Sigmoid colon (tissue), 7 donors: ENCODE results near the gene GALNT17. TPM values are rescaled to one million over a fixed set of nuclear protein-coding genes. Genes with fewer than 3 reads are reported as not detected.
A peak's percentile ranks its signal among the peaks of the same experiment; 100 is the strongest.
"Not testable (repeated sequence)": the region's sequence is repeated elsewhere in the genome, so short reads cannot be mapped to it uniquely, and the experiment has no call there.

Experiments
- DNase-seq: peaks from one replicate; pipeline ENCODE4 v3.0.0-alpha.2; 2019
- H3K27ac ChIP-seq, 4 donors: fragments of 200-600 bp; sonication (generic); one replicate each; pipeline ENCODE4 v1.5.1; 2016 to 2019; ENCODE audit warnings: mild to moderate bottlenecking in 1 of 4
- H3K27me3 ChIP-seq, 3 donors: fragments of 200-600 bp; sonication (generic); one replicate each; pipeline ENCODE4 v1.5.1; 2019; ENCODE audit warnings: mild to moderate bottlenecking in 1 of 3
- H3K36me3 ChIP-seq, 4 donors: fragments of 200-600 bp; sonication (generic); one replicate each; pipeline ENCODE4 v1.5.1; 2016 to 2019
- H3K4me1 ChIP-seq, 4 donors: fragments of 200-600 bp; sonication (generic); one replicate each; pipeline ENCODE4 v1.5.1; 2017 to 2019
- H3K4me3 ChIP-seq, 4 donors: fragments of 200-600 bp; sonication (generic); one replicate each; pipeline ENCODE4 v1.5.1; 2017 to 2019; ENCODE audit warnings: mild to moderate bottlenecking in 2 of 4, moderate library complexity in 1 of 4
- H3K9me3 ChIP-seq, 4 donors: fragments of 200-600 bp in 3 of 4; sonication (generic) in 3 of 4; one replicate each; pipeline versions ENCODE4 v1.5.1 to v1.6.1; 2013 to 2019
- EP300 ChIP-seq, 4 donors: sonication (generic); formaldehyde crosslinking; IDR thresholded peaks; one replicate each; pipeline ENCODE4 v1.6.1; 2017; ENCODE audit warnings: antibody characterized with exemption in 4 of 4
- POLR2A ChIP-seq, 2 donors: fragments of 450-650 bp; IDR thresholded peaks; one replicate each; pipeline ENCODE4 v1.6.1; 2016; ENCODE audit warnings: antibody characterized with exemption in 2 of 2, mild to moderate bottlenecking in 2 of 2, moderate library complexity in 2 of 2
- POLR2AphosphoS5 ChIP-seq, 4 donors: sonication (generic); formaldehyde crosslinking; IDR thresholded peaks; one replicate each; pipeline ENCODE4 v1.6.1; 2017; ENCODE audit warnings: antibody characterized with exemption in 4 of 4
- WGBS, 2 donors: extraction: QIAGEN DNeasy Blood & Tissue Kit; methylation state at CpG; one replicate each; pipeline ENCODE4 v1.1.7; 2013; 5-methylcytosine and 5-hydroxymethylcytosine counted together
- intact Hi-C: fragments of 100-400 bp; cut with DNase I; formaldehyde crosslinking; loops from one replicate; pipeline ENCODE4 v1.15.1; 2023
- polyA plus RNA-seq, 3 donors: library from polyadenylated mRNA; stranded (reverse); fragments of 200-250 nt; gene quantifications; one replicate each; pipeline ENCODE4 v1.2.3, GENCODE V29; 2013
- total RNA-seq, 4 donors: library from RNA; depleted of rRNA; stranded (reverse); fragments of >200 nt; gene quantifications; one replicate each; pipeline ENCODE4 v1.1.0, GENCODE V29; 2016
- TF ChIP-seq, protein P1 (sequence below), 4 experiments: fragments of 450-650 bp in 3 of 4; fragments of 200-600 bp in 1 of 4; IDR thresholded peaks; one replicate each; pipeline ENCODE4 v1.5.1; 2016 to 2019; ENCODE audit warnings: antibody characterized with exemption in 4 of 4, mild to moderate bottlenecking in 3 of 4, moderate library complexity in 2 of 4
- donor health status: healthy with polysubstance abuse.
- donor health status: Bipolar disorder and iron deficiency.
- donor health status: healthy.

GALNT17 gene
- total and polyA plus RNA-seq, 7 donors: 1.8 to 45.4 (median 15.1) TPM; not detected in 1

DNA sequence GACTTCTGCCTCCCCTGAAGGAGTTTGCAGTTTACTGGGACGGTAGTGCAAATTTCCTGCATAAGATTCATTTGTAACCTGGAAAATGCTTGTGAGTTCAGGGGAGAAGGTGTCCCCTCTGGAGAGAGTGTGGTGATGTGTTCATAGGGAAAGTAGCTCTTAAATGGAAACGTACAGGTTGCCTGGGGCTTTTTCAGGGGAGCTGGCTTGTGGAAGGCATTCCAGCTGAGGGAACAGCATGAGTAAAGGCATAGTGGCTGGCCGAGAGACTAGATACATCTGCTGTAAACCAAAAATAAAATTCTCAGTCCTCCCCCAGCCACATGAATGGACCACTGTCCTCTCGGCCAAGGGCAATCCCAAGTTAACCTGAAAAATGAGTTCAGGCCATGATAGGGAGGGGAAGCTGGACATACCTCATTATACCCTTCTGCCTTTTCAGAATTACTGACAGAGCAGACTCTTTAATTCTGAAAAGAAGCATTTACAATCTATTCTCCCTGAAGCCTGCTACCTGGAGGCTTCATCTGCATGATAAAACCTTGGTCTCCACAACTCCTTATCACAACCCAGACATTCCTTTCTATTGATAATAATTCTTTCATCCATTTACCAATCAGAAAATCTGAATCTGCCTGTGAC lies 123.7 kb downstream of the GALNT17 start:
- H3K4me3 ChIP-seq: no peak overlapping the region
- H3K9me3 ChIP-seq: no peaks in the 10 kb centered on the region
- no peaks in the 10 kb centered on the region for H3K27me3 ChIP-seq
- intact Hi-C loops: no loop called here
- WGBS, 2 donors: 81 to 83% methylated on average over 4 of the region's 4 CpGs
- H3K4me1 ChIP-seq: no peaks in the 10 kb centered on the region
- DNase-seq: no peak
- H3K36me3 ChIP-seq: no peaks in the 10 kb centered on the region
- no peak overlapping the region for H3K27ac ChIP-seq
- no peak for TF ChIP-seq EP300 (IDR thresholded peaks at IDR 0.05)
- no peak for TF ChIP-seq POLR2AphosphoS5 (IDR thresholded peaks at IDR 0.05)
- TF ChIP-seq POLR2A (IDR thresholded peaks at IDR 0.05): no peak
- TF ChIP-seq, protein P1, sequence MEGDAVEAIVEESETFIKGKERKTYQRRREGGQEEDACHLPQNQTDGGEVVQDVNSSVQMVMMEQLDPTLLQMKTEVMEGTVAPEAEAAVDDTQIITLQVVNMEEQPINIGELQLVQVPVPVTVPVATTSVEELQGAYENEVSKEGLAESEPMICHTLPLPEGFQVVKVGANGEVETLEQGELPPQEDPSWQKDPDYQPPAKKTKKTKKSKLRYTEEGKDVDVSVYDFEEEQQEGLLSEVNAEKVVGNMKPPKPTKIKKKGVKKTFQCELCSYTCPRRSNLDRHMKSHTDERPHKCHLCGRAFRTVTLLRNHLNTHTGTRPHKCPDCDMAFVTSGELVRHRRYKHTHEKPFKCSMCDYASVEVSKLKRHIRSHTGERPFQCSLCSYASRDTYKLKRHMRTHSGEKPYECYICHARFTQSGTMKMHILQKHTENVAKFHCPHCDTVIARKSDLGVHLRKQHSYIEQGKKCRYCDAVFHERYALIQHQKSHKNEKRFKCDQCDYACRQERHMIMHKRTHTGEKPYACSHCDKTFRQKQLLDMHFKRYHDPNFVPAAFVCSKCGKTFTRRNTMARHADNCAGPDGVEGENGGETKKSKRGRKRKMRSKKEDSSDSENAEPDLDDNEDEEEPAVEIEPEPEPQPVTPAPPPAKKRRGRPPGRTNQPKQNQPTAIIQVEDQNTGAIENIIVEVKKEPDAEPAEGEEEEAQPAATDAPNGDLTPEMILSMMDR (IDR thresholded peaks at IDR 0.05): no peak

DNA sequence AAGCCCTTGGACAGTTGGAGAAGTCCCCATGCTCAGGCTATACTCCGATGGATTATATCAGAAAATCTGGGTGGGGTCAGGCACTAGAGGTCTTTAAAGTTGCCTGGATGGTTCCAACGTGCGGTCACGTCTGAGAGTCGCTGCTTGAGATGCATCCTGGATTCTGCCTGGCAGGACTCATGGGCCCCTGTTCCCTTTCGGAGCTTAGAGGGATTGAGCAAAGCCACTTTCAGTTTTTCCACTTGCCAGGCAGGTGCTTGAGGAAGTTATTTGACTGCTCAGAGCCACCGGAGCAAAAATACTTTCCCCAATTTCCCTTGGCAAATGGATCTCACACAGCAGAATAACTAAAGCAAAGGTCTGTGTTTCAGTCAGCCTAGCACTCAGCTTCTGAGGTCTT lies 129.1 kb downstream of the GALNT17 start:
- Histone ChIP-seq H3K4me1 (no peaks in the 10 kb centered on the region), H3K4me3 (no peak overlapping the region), H3K36me3 (no peaks in the 10 kb centered on the region), H3K27me3 (no peaks in the 10 kb centered on the region), H3K9me3 (peaks cover 4 to 9% (median 7%) of the 10 kb centered on the region in 4 donors), H3K27ac (no peak overlapping the region)
- WGBS, 2 donors: 90% methylated on average over 7 of the region's 7 CpGs
- no peak for TF ChIP-seq POLR2AphosphoS5 (IDR thresholded peaks at IDR 0.05)
- no peak for TF ChIP-seq EP300 (IDR thresholded peaks at IDR 0.05)
- intact Hi-C loops: no loop called here
- no peak for DNase-seq

DNA sequence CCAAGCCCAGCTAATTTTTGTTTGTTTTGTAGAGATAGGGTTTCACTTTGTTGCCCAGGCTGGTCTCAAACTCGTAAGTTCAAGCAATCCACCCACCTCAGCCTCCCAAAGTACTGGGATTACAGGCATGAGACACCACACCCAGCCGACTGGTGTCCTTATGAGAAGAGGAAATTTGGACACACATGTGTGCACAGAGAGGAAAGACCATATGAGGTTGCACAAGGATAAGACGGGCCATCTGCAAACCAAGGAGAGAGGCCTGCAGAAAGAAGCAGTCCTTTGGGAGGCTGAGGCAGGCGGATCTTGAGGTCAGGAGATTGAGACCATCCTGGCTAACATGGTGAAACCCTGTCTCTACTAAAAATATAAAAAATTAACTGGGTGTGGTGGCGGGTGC lies 130.9 kb downstream of the GALNT17 start:
- intact Hi-C loops, H3K27me3 ChIP-seq, H3K27ac ChIP-seq, H3K4me3 ChIP-seq, DNase-seq, H3K36me3 ChIP-seq: not testable (repeated sequence)
- Histone ChIP-seq H3K9me3 (peaks cover 4 to 10% (median 7%) of the 10 kb centered on the region in 4 donors), H3K4me1 (peaks cover 0 to 16% (median 15%) of the 10 kb centered on the region in 4 donors)
- WGBS, 2 donors: 81 to 88% methylated on average over 5 of the region's 5 CpGs

DNA sequence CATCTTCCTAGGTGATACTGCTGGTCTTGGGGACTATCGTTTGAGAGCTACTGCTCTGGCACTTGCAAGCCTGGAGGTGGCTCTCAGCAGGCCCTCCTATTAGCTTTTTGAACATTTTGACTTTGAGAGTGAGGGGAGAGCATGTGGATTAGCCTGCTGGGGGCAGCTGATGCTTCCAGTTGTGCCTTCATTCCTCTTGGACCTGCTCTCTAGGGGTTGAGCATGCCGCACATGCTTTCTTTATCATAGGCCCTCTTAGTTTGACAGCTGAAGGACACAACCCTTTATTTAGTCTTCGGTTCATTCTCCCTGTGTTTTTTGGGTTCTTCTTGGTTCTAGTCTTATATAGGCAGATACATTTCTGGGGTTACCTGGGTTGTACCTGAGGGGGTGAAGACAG lies 132.1 kb downstream of the GALNT17 start:
- H3K4me3 ChIP-seq: no peak overlapping the region
- intact Hi-C loops: no loop called here
- H3K4me1 ChIP-seq: peaks cover 0 to 27% (median 21%) of the 10 kb centered on the region in 4 donors
- H3K27ac ChIP-seq: no peak overlapping the region
- H3K9me3 ChIP-seq: peaks cover 4 to 10% (median 7%) of the 10 kb centered on the region in 4 donors
- H3K36me3 ChIP-seq: no peaks in the 10 kb centered on the region
- TF ChIP-seq, protein P1 (IDR thresholded peaks at IDR 0.05): no peak
- H3K27me3 ChIP-seq: no peaks in the 10 kb centered on the region
- WGBS, 2 donors: 92 to 93% methylated on average over 3 of the region's 3 CpGs
- no peak for DNase-seq

DNA sequence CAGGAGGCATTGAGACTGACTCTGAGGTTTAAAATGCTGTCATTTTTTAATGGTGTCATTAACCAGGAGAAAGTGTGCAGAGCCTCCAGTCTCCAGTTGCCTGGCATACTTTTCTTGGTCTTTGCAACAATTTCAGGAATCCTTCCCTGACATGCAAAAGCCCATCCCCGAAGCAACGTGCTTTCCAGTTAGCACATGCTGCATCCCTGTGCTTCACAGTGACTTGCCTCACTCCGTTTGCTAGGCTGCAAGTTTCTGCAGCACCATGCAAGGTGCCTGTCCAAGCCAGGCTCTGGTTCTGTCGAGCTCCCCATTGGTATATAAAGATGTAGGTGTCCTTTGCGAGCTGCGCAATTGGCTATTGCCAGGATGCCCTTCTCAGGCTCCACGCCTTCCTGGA lies 135.0 kb downstream of the GALNT17 start:
- peaks cover 4 to 10% (median 7%) of the 10 kb centered on the region in 4 donors for H3K9me3 ChIP-seq
- H3K4me3 ChIP-seq: no peak overlapping the region
- no peaks in the 10 kb centered on the region for H3K27me3 ChIP-seq
- TF ChIP-seq EP300 (IDR thresholded peaks at IDR 0.05): peak in 1 of 4 donors; percentile 50
- TF ChIP-seq, protein P1 (IDR thresholded peaks at IDR 0.05): no peak
- TF ChIP-seq POLR2AphosphoS5 (IDR thresholded peaks at IDR 0.05): peak in 2 of 4 donors; percentile 55 to 63
- 69 to 72% methylated on average over 7 of the region's 7 CpGs for WGBS, 2 donors
- H3K4me1 ChIP-seq: peaks cover 0 to 56% (median 46%) of the 10 kb centered on the region in 4 donors
- peak overlapping the region in 3 of 4 donors; percentile 32 to 59 (median 52) for H3K27ac ChIP-seq
- DNase-seq: no peak
- no peaks in the 10 kb centered on the region for H3K36me3 ChIP-seq
- intact Hi-C loops: no loop called here
